T-helper 2 cell treated with Interferon-gamma antibody and Interleukin-4, amounts not matched to agents 5 μg/mL and 100 μg/mL, for 36 hours (primary cell): ENCODE measurements around the gene MGMT.

ENCODE experiments used
- DNase-seq: peaks from one replicate; pipeline ENCODE4 v3.0.0; 2021; ENCODE audit warnings: low spot score
- H3K27ac Mint-ChIP-seq: one replicate; pipeline ENCODE4 v1.8.0; 2021; ENCODE audit warnings: mild to moderate bottlenecking, mixed read lengths
- H3K27me3 Mint-ChIP-seq: one replicate; pipeline ENCODE4 v1.8.0; 2021; ENCODE audit warnings: low read depth, mixed read lengths
- H3K36me3 Mint-ChIP-seq: one replicate; pipeline ENCODE4 v1.8.0; 2021; ENCODE audit warnings: low read depth, mixed read lengths
- H3K4me1 Mint-ChIP-seq: one replicate; pipeline ENCODE4 v1.8.0; 2021; ENCODE audit warnings: low read depth, mixed read lengths
- H3K4me3 Mint-ChIP-seq: one replicate; pipeline ENCODE4 v1.8.0; 2022; ENCODE audit warnings: mild to moderate bottlenecking, moderate library complexity, mixed read lengths
- H3K9me3 Mint-ChIP-seq: one replicate; pipeline ENCODE4 v1.8.0; 2021; ENCODE audit warnings: mixed read lengths

Gene MGMT

GRCh38 chr10:129745186-129745750, 278.2 kb downstream of the MGMT start:
- DNase-seq = no peak
- Mint-ChIP-seq H3K4me3 (no peak overlapping the region), H3K4me1 (no peaks in the 10 kb centered on the region), H3K36me3 (no peaks in the 10 kb centered on the region), H3K27ac (no peak overlapping the region), H3K9me3 (peaks cover 35% of the 10 kb centered on the region), H3K27me3 (no peaks in the 10 kb centered on the region)

GRCh38 chr10:129754211-129755050, 287.4 kb downstream of the MGMT start:
- H3K27ac Mint-ChIP-seq = no peak overlapping the region
- peaks cover 8% of the 10 kb centered on the region for H3K4me1 Mint-ChIP-seq
- no peaks in the 10 kb centered on the region for H3K27me3 Mint-ChIP-seq
- no peak for DNase-seq
- no peak overlapping the region for H3K4me3 Mint-ChIP-seq
- peaks cover 31% of the 10 kb centered on the region for H3K9me3 Mint-ChIP-seq
- no peaks in the 10 kb centered on the region for H3K36me3 Mint-ChIP-seq

- Mint-ChIP-seq H3K4me1 (peaks cover 8% of the 10 kb centered on the region), H3K27ac (no peak overlapping the region), H3K9me3 (peaks cover 28% of the 10 kb centered on the region), H3K4me3 (no peak overlapping the region), H3K27me3 (no peaks in the 10 kb centered on the region), H3K36me3 (no peaks in the 10 kb centered on the region)
- no peak for DNase-seq
These were observed 288.1 kb downstream of the MGMT start for GRCh38 chr10:129755158-129755591.

GRCh38 chr10:129755621-129756020, 288.6 kb downstream of the MGMT start:
- Mint-ChIP-seq H3K36me3 (no peaks in the 10 kb centered on the region), H3K27ac (no peak overlapping the region), H3K27me3 (no peaks in the 10 kb centered on the region), H3K4me1 (peaks cover 8% of the 10 kb centered on the region), H3K4me3 (no peak overlapping the region), H3K9me3 (peaks cover 27% of the 10 kb centered on the region)
- DNase-seq = no peak

GRCh38 chr10:129756912-129757901, 290.2 kb downstream of the MGMT start:
- H3K36me3 Mint-ChIP-seq = no peaks in the 10 kb centered on the region
- H3K27me3 Mint-ChIP-seq = no peaks in the 10 kb centered on the region
- H3K9me3 Mint-ChIP-seq = peaks cover 18% of the 10 kb centered on the region
- peak overlapping the region; percentile 51 for H3K4me3 Mint-ChIP-seq
- H3K27ac Mint-ChIP-seq = no peak overlapping the region
- H3K4me1 Mint-ChIP-seq = peaks cover 8% of the 10 kb centered on the region
- DNase-seq = no peak

- no peak for DNase-seq
- H3K4me3 Mint-ChIP-seq = no peak overlapping the region
- H3K27ac Mint-ChIP-seq = no peak overlapping the region
- H3K36me3 Mint-ChIP-seq = no peaks in the 10 kb centered on the region
- H3K27me3 Mint-ChIP-seq = no peaks in the 10 kb centered on the region
- peaks cover 8% of the 10 kb centered on the region for H3K9me3 Mint-ChIP-seq
- peaks cover 8% of the 10 kb centered on the region for H3K4me1 Mint-ChIP-seq
These were observed 291.4 kb downstream of the MGMT start for GRCh38 chr10:129758207-129759021.

- Mint-ChIP-seq H3K4me1 (peaks cover 8% of the 10 kb centered on the region), H3K27ac (no peak overlapping the region), H3K36me3 (no peaks in the 10 kb centered on the region), H3K27me3 (no peaks in the 10 kb centered on the region), H3K9me3 (no peaks in the 10 kb centered on the region), H3K4me3 (no peak overlapping the region)
- DNase-seq = no peak
These were observed 292.4 kb downstream of the MGMT start for GRCh38 chr10:129759214-129760002.

- Mint-ChIP-seq H3K4me1 (peaks cover 8% of the 10 kb centered on the region), H3K36me3 (no peaks in the 10 kb centered on the region), H3K4me3 (no peak overlapping the region), H3K27ac (no peak overlapping the region), H3K27me3 (no peaks in the 10 kb centered on the region), H3K9me3 (no peaks in the 10 kb centered on the region)
- no peak for DNase-seq
These were observed 292.9 kb downstream of the MGMT start for GRCh38 chr10:129760003-129760315.

GRCh38 chr10:129760416-129760815, 293.4 kb downstream of the MGMT start:
- no peak overlapping the region for H3K27ac Mint-ChIP-seq
- H3K9me3 Mint-ChIP-seq = no peaks in the 10 kb centered on the region
- no peak overlapping the region for H3K4me3 Mint-ChIP-seq
- H3K36me3 Mint-ChIP-seq = no peaks in the 10 kb centered on the region
- H3K4me1 Mint-ChIP-seq = peaks cover 8% of the 10 kb centered on the region
- DNase-seq = no peak
- H3K27me3 Mint-ChIP-seq = no peaks in the 10 kb centered on the region

GRCh38 chr10:129761197-129761972, 294.3 kb downstream of the MGMT start:
- no peaks in the 10 kb centered on the region for H3K36me3 Mint-ChIP-seq
- no peaks in the 10 kb centered on the region for H3K27me3 Mint-ChIP-seq
- H3K27ac Mint-ChIP-seq = no peak overlapping the region
- no peaks in the 10 kb centered on the region for H3K9me3 Mint-ChIP-seq
- no peak for DNase-seq
- no peak overlapping the region for H3K4me3 Mint-ChIP-seq
- H3K4me1 Mint-ChIP-seq = peaks cover 8% of the 10 kb centered on the region

- no peak for DNase-seq
- no peak overlapping the region for H3K4me3 Mint-ChIP-seq
- peaks cover 4% of the 10 kb centered on the region for H3K4me1 Mint-ChIP-seq
- no peaks in the 10 kb centered on the region for H3K36me3 Mint-ChIP-seq
- no peaks in the 10 kb centered on the region for H3K27me3 Mint-ChIP-seq
- no peaks in the 10 kb centered on the region for H3K9me3 Mint-ChIP-seq
- H3K27ac Mint-ChIP-seq = no peak overlapping the region
These were observed 295.2 kb downstream of the MGMT start for GRCh38 chr10:129761981-129762956.
